ENCODE results near the gene CALHM4.

GRCh38 chr6:116535109-116535508 is 18.4 kb upstream of the CALHM4 start:
- TF ChIP-seq CTBP1 (IDR thresholded peaks at IDR 0.05; ENCODE audit: borderline replicate concordance) (no peak), SP1 (IDR thresholded peaks at IDR 0.05) (no peak), FOXA1 (IDR thresholded peaks at IDR 0.05) (no peak), HDGF (IDR thresholded peaks at IDR 0.05; ENCODE audit: borderline replicate concordance) (no peak), BHLHE40 (IDR thresholded peaks at IDR 0.05; ENCODE audit: borderline replicate concordance) (no peak), FOXK2 (IDR thresholded peaks at IDR 0.05) (no peak), ARNT (IDR thresholded peaks at IDR 0.05) (no peak), NFRKB (IDR thresholded peaks at IDR 0.05) (no peak), ZNF384 (IDR thresholded peaks at IDR 0.05) (no peak), FOXM1 (IDR thresholded peaks at IDR 0.05; ENCODE audit: borderline replicate concordance) (no peak), SUZ12 (IDR thresholded peaks at IDR 0.05) (no peak), TARDBP (IDR thresholded peaks at IDR 0.05) (no peak), PKNOX1 (IDR thresholded peaks at IDR 0.05) (no peak)

All from HEK293T (cell line).